ENCODE measurements around the gene SMARCA5. TPM values are rescaled to one million over a fixed set of nuclear protein-coding genes. Genes with fewer than 3 reads are reported as not detected.

SMARCA5 gene
- total and polyA plus RNA-seq, 8 donors, result 5.7 to 26.5 (median 16.5) TPM

DNA sequence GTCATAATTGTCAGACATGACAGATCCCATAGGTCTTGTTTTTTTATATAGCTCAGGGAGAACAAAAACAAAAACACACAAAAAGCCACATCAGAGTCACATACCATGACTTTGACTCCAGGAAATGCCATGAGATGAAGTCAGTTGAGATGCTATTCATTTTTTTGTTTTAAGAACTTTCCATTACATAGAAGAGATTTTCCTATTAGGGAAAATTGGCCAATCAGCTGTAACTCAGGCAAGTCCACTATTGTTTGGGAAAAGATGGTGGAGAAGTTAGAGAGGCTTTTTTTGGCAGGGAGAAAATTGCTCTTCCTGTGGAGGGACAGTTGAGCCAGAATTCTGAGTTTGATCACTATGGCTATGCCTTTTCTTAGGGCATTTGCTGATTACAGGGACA is 72.6 kb downstream of the SMARCA5 start:
- Histone ChIP-seq H3K27me3 (no peaks in the 10 kb centered on the region), H3K4me1 (no peaks in the 10 kb centered on the region), H3K4me3 (no peak overlapping the region), H3K36me3 (no peaks in the 10 kb centered on the region), H3K9me3 (no peaks in the 10 kb centered on the region), H3K27ac (no peak overlapping the region)
- ATAC-seq (no peak), FAIRE-seq (no peak), DNase-seq (no peak)
- no peak for TF ChIP-seq CTCF (IDR thresholded peaks at IDR 0.05)
- intact Hi-C loops (cut with DNase I), result no loop called here

GRCh38 chr4:143587703-143588102 is 74.2 kb downstream of the SMARCA5 start:
- Histone ChIP-seq H3K4me1 (no peaks in the 10 kb centered on the region), H3K27me3 (no peaks in the 10 kb centered on the region), H3K4me3 (no peak overlapping the region), H3K36me3 (no peaks in the 10 kb centered on the region), H3K9me3 (no peaks in the 10 kb centered on the region), H3K27ac (no peak overlapping the region)
- DNase-seq, result no peak
- no peak for FAIRE-seq
- intact Hi-C loops (cut with DNase I), result no loop called here
- TF ChIP-seq CTCF (IDR thresholded peaks at IDR 0.05), result no peak
- ATAC-seq, result no peak

- 89 to 94% methylated on average over 3 of the region's 3 CpGs for WGBS, 2 donors
These were observed 83.8 kb downstream of the SMARCA5 start for GRCh38 chr4:143597276-143597675.

DNA sequence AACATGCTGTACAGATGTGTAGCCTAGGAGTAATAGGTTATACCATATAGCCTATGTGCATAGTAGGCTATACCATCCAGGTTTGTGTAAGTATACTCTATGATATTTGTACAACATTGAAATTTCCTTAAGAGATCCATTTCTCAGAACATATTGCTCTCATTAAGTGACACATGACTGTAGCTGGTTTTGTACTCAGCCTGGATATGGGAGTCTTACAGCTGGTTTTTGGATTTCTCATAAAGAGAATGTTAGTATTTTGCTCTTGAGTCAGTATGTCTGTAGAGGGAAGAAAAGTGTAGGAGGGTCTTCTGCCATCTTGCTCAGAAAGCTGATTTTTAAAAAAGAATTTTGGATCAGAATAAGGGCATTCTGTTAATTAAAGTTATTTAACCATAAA is 85.3 kb downstream of the SMARCA5 start:
- no peak for ATAC-seq

More at GRCh38 chr4:143597276-143597675, 83.8 kb downstream of the SMARCA5 start:
- no peak for TF ChIP-seq CTCF (IDR thresholded peaks at IDR 0.05)
- DNase-seq, result no peak
- Histone ChIP-seq H3K27ac (no peak overlapping the region), H3K36me3 (no peaks in the 10 kb centered on the region), H3K9me3 (no peaks in the 10 kb centered on the region), H3K27me3 (no peaks in the 10 kb centered on the region), H3K4me3 (no peak overlapping the region), H3K4me1 (no peaks in the 10 kb centered on the region)
- FAIRE-seq, result no peak
- intact Hi-C loops (cut with DNase I), result no loop called here
- no peak for ATAC-seq

GRCh38 chr4:143599827-143600226 is 86.3 kb downstream of the SMARCA5 start:
- FAIRE-seq (no peak), ATAC-seq (no peak), DNase-seq (no peak)
- TF ChIP-seq CTCF (IDR thresholded peaks at IDR 0.05), result no peak
- Histone ChIP-seq H3K27ac (no peak overlapping the region), H3K4me1 (no peaks in the 10 kb centered on the region), H3K9me3 (no peaks in the 10 kb centered on the region), H3K4me3 (no peak overlapping the region), H3K36me3 (no peaks in the 10 kb centered on the region), H3K27me3 (no peaks in the 10 kb centered on the region)
- intact Hi-C loops (cut with DNase I), result no loop called here
- WGBS, 2 donors, result 100% methylated on average over 1 of the region's 1 CpG

More for the DNA sequence above, 85.3 kb downstream of the SMARCA5 start:
- no peaks in the 10 kb centered on the region for H3K4me1 ChIP-seq
- intact Hi-C loops (cut with DNase I), result no loop called here
- H3K27me3 ChIP-seq, result no peaks in the 10 kb centered on the region
- TF ChIP-seq CTCF (IDR thresholded peaks at IDR 0.05), result no peak
- no peak for DNase-seq
- H3K9me3 ChIP-seq, result no peaks in the 10 kb centered on the region
- H3K4me3 ChIP-seq, result no peak overlapping the region
- no peak for FAIRE-seq
- no peak overlapping the region for H3K27ac ChIP-seq
- no peaks in the 10 kb centered on the region for H3K36me3 ChIP-seq

Data from pancreas (tissue), 10 donors.